ENCODE measurements around the gene MAGI2. TPM values are rescaled to one million over a fixed set of nuclear protein-coding genes. Genes with fewer than 3 reads are reported as not detected.

MAGI2 gene
- total RNA-seq, 1 donor from 2014 or later, result 5.4 TPM

GRCh38 chr7:77995717-77996116, 1457.8 kb downstream of the MAGI2 start:
- Mint-ChIP-seq H3K4me3 (ENCODE audit: unreplicated experiment) (no peak overlapping the region), H3K27ac (ENCODE audit: unreplicated experiment) (no peak overlapping the region)
- DNase-seq (ENCODE audit: low read depth), result no peak

GRCh38 chr7:77993838-77994237, 1459.6 kb downstream of the MAGI2 start:
- Histone ChIP-seq H3K4me2 (ENCODE audit: low read length) (no peak overlapping the region), H3K9ac (ENCODE audit: low read length) (no peak overlapping the region), H3K79me2 (ENCODE audit: insufficient read depth, low read length) (no peaks in the 10 kb centered on the region), H3K36me3 (ENCODE audit: insufficient read depth, low read length) (no peaks in the 10 kb centered on the region), H3K4me1 (ENCODE audit: insufficient read depth, low read length) (no peaks in the 10 kb centered on the region), H3K27ac (ENCODE audit: low read depth, low read length) (no peak overlapping the region), H2AFZ (ENCODE audit: low read depth, low read length) (no peak overlapping the region), H3K9me3 (ENCODE audit: insufficient read depth, low read depth, low read length) (no peaks in the 10 kb centered on the region), H4K20me1 (ENCODE audit: insufficient read depth, low read length) (no peaks in the 10 kb centered on the region), H3K4me3 (ENCODE audit: insufficient read depth, low read depth, low read length) (no peak overlapping the region), H3K27me3 (ENCODE audit: insufficient read depth, low read length) (peaks cover 2% of the 10 kb centered on the region)
- H3K27ac Mint-ChIP-seq (ENCODE audit: unreplicated experiment), result no peak overlapping the region
- peaks cover 4% of the 10 kb centered on the region for H3K4me1 Mint-ChIP-seq (ENCODE audit: low read depth, unreplicated experiment)
- TF ChIP-seq EZH2 (IDR thresholded peaks at IDR 0.05; ENCODE audit: insufficient read depth, low read length), result no peak
- no peak for TF ChIP-seq CTCF (IDR thresholded peaks at IDR 0.05; ENCODE audit: insufficient read depth, low read depth, low read length)
- peaks cover 7% of the 10 kb centered on the region for H3K9me3 Mint-ChIP-seq (ENCODE audit: unreplicated experiment)
- no peak overlapping the region for H3K4me3 Mint-ChIP-seq (ENCODE audit: unreplicated experiment)
- no peak for DNase-seq (ENCODE audit: low read depth)
- FAIRE-seq, result no peak
- H3K36me3 Mint-ChIP-seq (ENCODE audit: low read depth, unreplicated experiment), result no peaks in the 10 kb centered on the region
- peaks cover 5% of the 10 kb centered on the region for H3K27me3 Mint-ChIP-seq (ENCODE audit: low read depth, unreplicated experiment)

More at GRCh38 chr7:77995717-77996116, 1457.8 kb downstream of the MAGI2 start:
- no peak for TF ChIP-seq EZH2 (IDR thresholded peaks at IDR 0.05; ENCODE audit: insufficient read depth, low read length)
- TF ChIP-seq CTCF (IDR thresholded peaks at IDR 0.05; ENCODE audit: insufficient read depth, low read depth, low read length), result peak; percentile 11
- FAIRE-seq, result no peak
- Histone ChIP-seq H3K9me3 (ENCODE audit: insufficient read depth, low read depth, low read length) (no peaks in the 10 kb centered on the region), H3K36me3 (ENCODE audit: insufficient read depth, low read length) (no peaks in the 10 kb centered on the region), H3K79me2 (ENCODE audit: insufficient read depth, low read length) (no peaks in the 10 kb centered on the region), H3K27me3 (ENCODE audit: insufficient read depth, low read length) (peaks cover 2% of the 10 kb centered on the region), H3K4me2 (ENCODE audit: low read length) (no peak overlapping the region), H3K4me3 (ENCODE audit: insufficient read depth, low read depth, low read length) (no peak overlapping the region), H3K4me1 (ENCODE audit: insufficient read depth, low read length) (no peaks in the 10 kb centered on the region), H4K20me1 (ENCODE audit: insufficient read depth, low read length) (no peaks in the 10 kb centered on the region), H3K9ac (ENCODE audit: low read length) (no peak overlapping the region), H3K27ac (ENCODE audit: low read depth, low read length) (no peak overlapping the region), H2AFZ (ENCODE audit: low read depth, low read length) (no peak overlapping the region)
- H3K36me3 Mint-ChIP-seq (ENCODE audit: low read depth, unreplicated experiment), result no peaks in the 10 kb centered on the region
- H3K27me3 Mint-ChIP-seq (ENCODE audit: low read depth, unreplicated experiment), result peaks cover 5% of the 10 kb centered on the region
- no peaks in the 10 kb centered on the region for H3K4me1 Mint-ChIP-seq (ENCODE audit: low read depth, unreplicated experiment)
- peaks cover 4% of the 10 kb centered on the region for H3K9me3 Mint-ChIP-seq (ENCODE audit: unreplicated experiment)

GRCh38 chr7:77991656-77992055, 1461.8 kb downstream of the MAGI2 start:
- Histone ChIP-seq H3K4me1 (ENCODE audit: insufficient read depth, low read length) (no peaks in the 10 kb centered on the region), H3K27ac (ENCODE audit: low read depth, low read length) (no peak overlapping the region), H4K20me1 (ENCODE audit: insufficient read depth, low read length) (no peaks in the 10 kb centered on the region), H3K27me3 (ENCODE audit: insufficient read depth, low read length) (peaks cover 2% of the 10 kb centered on the region), H3K36me3 (ENCODE audit: insufficient read depth, low read length) (no peaks in the 10 kb centered on the region), H3K4me3 (ENCODE audit: insufficient read depth, low read depth, low read length) (no peak overlapping the region), H2AFZ (ENCODE audit: low read depth, low read length) (no peak overlapping the region), H3K79me2 (ENCODE audit: insufficient read depth, low read length) (no peaks in the 10 kb centered on the region), H3K9ac (ENCODE audit: low read length) (no peak overlapping the region), H3K4me2 (ENCODE audit: low read length) (no peak overlapping the region), H3K9me3 (ENCODE audit: insufficient read depth, low read depth, low read length) (no peaks in the 10 kb centered on the region)
- no peak overlapping the region for H3K27ac Mint-ChIP-seq (ENCODE audit: unreplicated experiment)
- peaks cover 11% of the 10 kb centered on the region for H3K9me3 Mint-ChIP-seq (ENCODE audit: unreplicated experiment)
- H3K27me3 Mint-ChIP-seq (ENCODE audit: low read depth, unreplicated experiment), result peaks cover 5% of the 10 kb centered on the region
- no peaks in the 10 kb centered on the region for H3K36me3 Mint-ChIP-seq (ENCODE audit: low read depth, unreplicated experiment)
- no peak overlapping the region for H3K4me3 Mint-ChIP-seq (ENCODE audit: unreplicated experiment)
- H3K4me1 Mint-ChIP-seq (ENCODE audit: low read depth, unreplicated experiment), result peaks cover 4% of the 10 kb centered on the region
- no peak for TF ChIP-seq CTCF (IDR thresholded peaks at IDR 0.05; ENCODE audit: insufficient read depth, low read depth, low read length)
- TF ChIP-seq EZH2 (IDR thresholded peaks at IDR 0.05; ENCODE audit: insufficient read depth, low read length), result no peak
- DNase-seq (ENCODE audit: low read depth) (no peak), FAIRE-seq (no peak)

Measured in astrocyte (in vitro differentiated cells and primary cell).